Skeletal muscle tissue (tissue), 4 donors: ENCODE results near the gene GID4. TPM values are rescaled to one million over a fixed set of nuclear protein-coding genes. Genes with fewer than 3 reads are reported as not detected.

Experiments
- H3K27ac ChIP-seq: one replicate; pipeline ENCODE4 v1.7.0; 2013; ENCODE audit warnings: mild to moderate bottlenecking, low read depth, low read length, inconsistent platforms
- H3K27me3 ChIP-seq, 3 donors: one replicate each; pipeline ENCODE4 v1.7.0; 2013; ENCODE audit warnings: low read length in 3 of 3; ENCODE audit not compliant: control insufficient read depth in 3 of 3, insufficient read depth in 3 of 3
- H3K36me3 ChIP-seq, 3 donors: one replicate each; pipeline ENCODE4 v1.7.0; 2013; ENCODE audit warnings: low read length in 3 of 3; ENCODE audit not compliant: control insufficient read depth in 3 of 3, insufficient read depth in 3 of 3
- H3K4me1 ChIP-seq, 3 donors: one replicate each; pipeline ENCODE4 v1.7.0; 2013; ENCODE audit warnings: low read length in 3 of 3, mild to moderate bottlenecking in 3 of 3; ENCODE audit not compliant: control insufficient read depth in 3 of 3, insufficient read depth in 3 of 3
- H3K4me3 ChIP-seq, 3 donors: one replicate each; pipeline ENCODE4 v1.7.0; 2013; ENCODE audit warnings: low read length in 3 of 3
- H3K9ac ChIP-seq, 3 donors: one replicate each; pipeline ENCODE4 v1.7.0; 2013; ENCODE audit warnings: low read length in 3 of 3, mild to moderate bottlenecking in 3 of 3, moderate library complexity in 2 of 3, low read depth in 1 of 3
- H3K9me3 ChIP-seq, 3 donors: one replicate each; pipeline ENCODE4 v1.7.0; 2013; ENCODE audit warnings: low read length in 3 of 3; ENCODE audit not compliant: control insufficient read depth in 3 of 3
- total RNA-seq: library from RNA; depleted of rRNA; stranded (reverse); fragments of >200 nt; gene quantifications from one replicate; pipeline ENCODE4 v1.2.3, GENCODE V29; 2014
- donor health status: Osteomylitis.

The GID4 gene
- total RNA-seq, 1 donor from 2014 or later = 5.2 TPM

- H3K4me3 ChIP-seq = no peak overlapping the region
Measured at GRCh38 chr17:18116078-18116477, 76.9 kb downstream of the GID4 start.

GRCh38 chr17:18117533-18117932 is 78.3 kb downstream of the GID4 start:
- H3K9me3 ChIP-seq = peaks cover 0 to 4% (median 0%) of the 10 kb centered on the region in 3 donors
- H3K4me1 ChIP-seq = peaks cover 1 to 27% (median 11%) of the 10 kb centered on the region in 3 donors
- H3K27me3 ChIP-seq = no peaks in the 10 kb centered on the region
- H3K27ac ChIP-seq = no peak overlapping the region
- no peaks in the 10 kb centered on the region for H3K36me3 ChIP-seq
- H3K9ac ChIP-seq = peak overlapping the region in 1 of 3 donors; percentile 25
- H3K4me3 ChIP-seq = no peak overlapping the region

More at GRCh38 chr17:18116078-18116477, 76.9 kb downstream of the GID4 start:
- H3K9me3 ChIP-seq = peaks cover 0 to 4% (median 0%) of the 10 kb centered on the region in 3 donors
- no peaks in the 10 kb centered on the region for H3K36me3 ChIP-seq
- H3K27me3 ChIP-seq = no peaks in the 10 kb centered on the region
- no peak overlapping the region for H3K27ac ChIP-seq
- peaks cover 4 to 28% (median 15%) of the 10 kb centered on the region in 3 donors for H3K4me1 ChIP-seq
- peak overlapping the region in 1 of 3 donors; percentile 50 for H3K9ac ChIP-seq

Other genes starting within 250 kb of the GID4 start
- gene SREBF1, start 202.4 kb upstream of the GID4 start, total RNA-seq = 23.0 TPM
- gene TOM1L2, start 67.0 kb upstream of the GID4 start, total RNA-seq = 14.1 TPM
- 1.0 TPM for gene DRC3, start 66.5 kb upstream of the GID4 start, total RNA-seq
- 19.3 TPM for gene ATPAF2, start 240 bp upstream of the GID4 start, total RNA-seq
- gene DRG2, start 48.5 kb downstream of the GID4 start, total RNA-seq = 20.9 TPM
- gene MYO15A, start 69.3 kb downstream of the GID4 start, total RNA-seq = 0.52 TPM
- gene ALKBH5, start 144.4 kb downstream of the GID4 start, total RNA-seq = 77.8 TPM
- 15.1 TPM for gene LLGL1, start 186.2 kb downstream of the GID4 start, total RNA-seq
- 193 TPM for gene FLII, start 219.3 kb downstream of the GID4 start, total RNA-seq
- gene MIEF2, start 221.3 kb downstream of the GID4 start, total RNA-seq = 23.0 TPM